GM12878 (cell line): Measurements from ENCODE around the gene KRT38. TPM values are rescaled to one million over a fixed set of nuclear protein-coding genes. Genes with fewer than 3 reads are reported as not detected.

Experiments used
- ATAC-seq: fragments of 200-7000 bp; cut with Tn5 transposase; 3 replicates; pipeline ENCODE4 v1.9.1; 2020; ENCODE audit warnings: mild to moderate bottlenecking, moderate library complexity
- BruUV-seq: library from RNA; stranded (reverse); fragments of 400-500 nt; replicated peaks from 2 replicates; lab custom pipeline; 2021; lab: Mats Ljungman, UMichigan
- CTCF ChIA-PET: fragments of 300-600 bp; sonication (Branson Sonifier 250); formaldehyde crosslinking; extraction: SDS; loops from one replicate; lab custom pipeline; 2021; ENCODE audit warnings: inconsistent platforms; lab: Yijun Ruan, JAX
- POLR2A ChIA-PET: fragments of 350-600 bp; formaldehyde crosslinking; extraction: SDS; loops from one replicate; lab custom pipeline; 2021; ENCODE audit warnings: inconsistent platforms; lab: Charles Lee
- RAD21 ChIA-PET: fragments of 300-600 bp; sonication (Branson Sonifier 250); formaldehyde crosslinking; loops from one replicate; lab custom pipeline; 2023; ENCODE audit warnings: antibody characterized with exemption; ENCODE audit not compliant: unreplicated experiment; lab: Charles Lee
- SMC1A ChIA-PET: fragments of 300-600 bp; sonication (Branson Sonifier 250); formaldehyde crosslinking; loops from one replicate; lab custom pipeline; 2023; ENCODE audit not compliant: unreplicated experiment, uncharacterized antibody; lab: Charles Lee
- DNase-seq: peaks from one replicate; pipeline ENCODE4 v3.0.0-alpha.2; 2011; ENCODE audit warnings: low read depth, low spot score
- FAIRE-seq: peaks from 3 replicates; lab custom pipeline; 2011; peaks lifted over from hg19 to GRCh38; lab: Jason Lieb, UNC
- H2AFZ ChIP-seq: 2 replicates; pipeline ENCODE4 v1.6.0; 2011; ENCODE audit warnings: low read depth, low read length, control low read depth; ENCODE audit not compliant: control insufficient read depth
- H3K27ac ChIP-seq: 2 replicates; pipeline ENCODE4 v1.5.1; 2011; ENCODE audit warnings: control low read depth; ENCODE audit not compliant: control insufficient read depth, insufficient read depth
- H3K27me3 ChIP-seq, 2 experiments: replicated peaks in 1 of 2; 2 replicates each; pipeline versions ENCODE4 v1.6.0 to v1.6.1; 2011; ENCODE audit warnings: low read length in 1 of 2; ENCODE audit not compliant: control insufficient read depth in 2 of 2, insufficient read depth in 2 of 2
- H3K36me3 ChIP-seq, 2 experiments: 2 replicates each; pipeline ENCODE4 v1.5.1; 2011; ENCODE audit warnings: low read length in 1 of 2; ENCODE audit not compliant: control insufficient read depth in 2 of 2, insufficient read depth in 2 of 2
- H3K4me1 ChIP-seq: 2 replicates; pipeline ENCODE4 v1.6.1; 2011; ENCODE audit warnings: mild to moderate bottlenecking, low read length, moderate library complexity, mixed read lengths; ENCODE audit not compliant: control insufficient read depth, insufficient read depth
- H3K4me2 ChIP-seq: 2 replicates; pipeline ENCODE4 v1.6.0; 2011; ENCODE audit warnings: control low read depth; ENCODE audit not compliant: control insufficient read depth, insufficient read depth
- H3K4me3 ChIP-seq: fragments of 200-600 bp; sonication (generic); 2 replicates; pipeline ENCODE4 v1.5.1; 2016
- H3K79me2 ChIP-seq: 2 replicates; pipeline ENCODE4 v1.6.0; 2011; ENCODE audit warnings: low read length; ENCODE audit not compliant: control insufficient read depth, insufficient read depth
- H3K9ac ChIP-seq: 2 replicates; pipeline ENCODE4 v1.8.0; 2011; ENCODE audit warnings: low read length, control low read depth, mixed read lengths; ENCODE audit not compliant: control insufficient read depth, insufficient read depth
- H3K9me3 ChIP-seq: replicated peaks from 3 replicates; pipeline ENCODE4 v1.5.1; 2011; ENCODE audit warnings: mild to moderate bottlenecking, low read length; ENCODE audit not compliant: control insufficient read depth, insufficient read depth
- H4K20me1 ChIP-seq: 2 replicates; pipeline ENCODE4 v1.6.0; 2011; ENCODE audit not compliant: control insufficient read depth, insufficient read depth
- BACH1 ChIP-seq: fragments of 450-650 bp; IDR thresholded peaks from 2 replicates; pipeline ENCODE4 v1.6.1; 2017; ENCODE audit warnings: mild to moderate bottlenecking, borderline replicate concordance
- BHLHE40 ChIP-seq, 2 experiments: fragments of 450-650 bp in 1 of 2; IDR thresholded peaks; 2 replicates each; pipeline ENCODE4 v1.6.1; 2011 to 2017; ENCODE audit warnings: low read depth in 2 of 2, borderline replicate concordance in 1 of 2, improper control_type of control experiment in 1 of 2, low read length in 1 of 2, mild to moderate bottlenecking in 1 of 2
- GABPA ChIP-seq: IDR thresholded peaks from 2 replicates; pipeline ENCODE4 v1.6.1; 2014; ENCODE audit warnings: antibody characterized with exemption, low read depth, mild to moderate bottlenecking, inconsistent platforms
- JUND ChIP-seq: IDR thresholded peaks from 2 replicates; pipeline ENCODE4 v1.6.1; 2012; ENCODE audit warnings: low read depth, mild to moderate bottlenecking, low read length, improper control_type of control experiment, moderate library complexity
- MXI1 ChIP-seq: fragments of 150-350 bp; IDR thresholded peaks from 2 replicates; pipeline ENCODE4 v1.6.1; 2011; ENCODE audit warnings: low read depth, mild to moderate bottlenecking, inconsistent platforms, low read length, improper control_type of control experiment
- MYB ChIP-seq: fragments of 150-350 bp; IDR thresholded peaks from 2 replicates; pipeline ENCODE4 v1.6.1; 2014; ENCODE audit warnings: mild to moderate bottlenecking, low read depth, low read length, borderline replicate concordance
- NR2C1 ChIP-seq: fragments of 450-650 bp; IDR thresholded peaks from 2 replicates; pipeline ENCODE4 v1.6.1; 2017; ENCODE audit warnings: antibody characterized with exemption, mild to moderate bottlenecking, moderate library complexity
- PAX5 ChIP-seq: IDR thresholded peaks from 2 replicates; pipeline ENCODE4 v1.6.1; 2011; ENCODE audit warnings: low read depth, low read length, borderline replicate concordance
- RELA ChIP-seq: fragments of 450-650 bp; IDR thresholded peaks from 2 replicates; pipeline ENCODE4 v1.8.0; 2014; ENCODE audit warnings: borderline replicate concordance; ENCODE audit not compliant: partially characterized antibody
- SREBF2 ChIP-seq: IDR thresholded peaks from 2 replicates; pipeline ENCODE4 v1.6.1; 2012; ENCODE audit warnings: mild to moderate bottlenecking, low read length
- TCF7 ChIP-seq: IDR thresholded peaks from 2 replicates; pipeline ENCODE4 v1.6.1; 2014; ENCODE audit warnings: antibody characterized with exemption, borderline replicate concordance
- YBX1 ChIP-seq: fragments of 450-650 bp; IDR thresholded peaks from 2 replicates; pipeline ENCODE4 v1.6.1; 2016; ENCODE audit warnings: antibody characterized with exemption
- ZNF622 ChIP-seq: fragments of 450-650 bp; IDR thresholded peaks from 2 replicates; pipeline ENCODE4 v1.6.1; 2017; ENCODE audit warnings: mild to moderate bottlenecking, inconsistent platforms
- WGBS: methylation state at CpG from one replicate; pipeline ENCODE4 v1.1.6; 2016; ENCODE audit warnings: low lambda C conversion rate; ENCODE audit not compliant: insufficient replicate concordance, insufficient coverage; ENCODE audit errors: missing lambda C conversion rate; 5-methylcytosine and 5-hydroxymethylcytosine counted together
- in situ Hi-C: fragments of 300-500 bp; cut with MboI; formaldehyde crosslinking; loops from 9 replicates; pipeline ENCODE4 v1.14.3; 2018; ENCODE audit warnings: mixed read lengths
- intact Hi-C: fragments of 100-400 bp; cut with micrococcal nuclease; formaldehyde crosslinking; loops from one replicate; pipeline ENCODE4 v1.14.2; 2022; ENCODE audit not compliant: unreplicated experiment
- polyA plus RNA-seq, 11 experiments: library from polyadenylated mRNA; depleted of rRNA in 4 of 11; unstranded in 6 of 11; stranded (reverse) in 5 of 11; fragments of >200 nt; fragmentation: Nextera tagmentation in 4 of 11; fragmentation: Illumina TruSeq in 1 of 11; extraction: Ambion mirVana in 4 of 11; extraction: Trizol in 1 of 11; gene quantifications; 1 replicate in 1 of 11; 2 replicates in 10 of 11; pipeline versions ENCODE4 v1.2.1 to v1.2.3, GENCODE V29; 2011 to 2016; ENCODE audit warnings: inconsistent platforms in 2 of 11, missing spikeins in 2 of 11, low read depth in 1 of 11
- total RNA-seq, 4 experiments: library from RNA; depleted of rRNA in 3 of 4; stranded (reverse); fragments of >200 nt in 3 of 4; fragmentation: Illumina TruSeq in 1 of 4; extraction: Trizol in 1 of 4; gene quantifications; 2 replicates each; pipeline versions ENCODE4 v1.2.1 to v1.2.3, GENCODE V29; 2013 to 2021
- TF ChIP-seq, protein P1 (sequence below): fragments of 150-350 bp; IDR thresholded peaks from 2 replicates; pipeline ENCODE4 v1.6.1; 2016; ENCODE audit warnings: low read depth, low read length
- TF ChIP-seq, protein P2 (sequence below): IDR thresholded peaks from 2 replicates; pipeline ENCODE4 v1.6.1; 2011; ENCODE audit warnings: low read depth, low read length, improper control_type of control experiment, borderline replicate concordance

The KRT38 gene
- total and polyA plus RNA-seq, 10 of the 15 experiments (the other 5 are each of a cell fraction or from before 2014, with no cell fraction given) = not detected

DNA sequence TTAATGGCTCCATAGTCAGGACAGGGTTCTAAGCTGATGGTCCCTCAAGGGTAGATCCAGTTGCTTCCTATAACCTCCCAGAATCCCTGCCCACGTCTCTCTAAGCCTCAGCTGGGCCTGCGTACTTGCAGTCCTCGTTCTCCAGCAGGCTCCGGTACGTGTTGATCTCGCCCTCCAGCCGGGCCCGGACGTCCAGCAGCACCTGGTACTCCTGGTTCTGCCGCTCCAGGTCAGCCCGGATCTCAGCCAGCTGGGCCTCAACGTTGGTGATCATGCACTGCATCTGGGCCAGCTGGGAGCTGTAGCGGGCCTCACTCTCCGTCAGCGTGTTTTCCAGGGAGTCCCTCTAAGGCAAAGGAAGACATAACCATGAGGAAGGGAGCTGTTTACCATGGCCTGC, 21.9 kb upstream of the KRT38 start:
- ChIA-PET CTCF (interaction anchor here (1.0 to 1.7 kb wide), 2 partner anchors 11 to 200 kb away, joined by 3 read pairs; no protein-coding TSS in a partner anchor), RAD21 (no interaction called here), POLR2A (no interaction called here), SMC1A (no interaction called here)
- Histone ChIP-seq H4K20me1 (no peaks in the 10 kb centered on the region), H3K9ac (no peak overlapping the region), H3K4me1 (no peaks in the 10 kb centered on the region), H3K4me3 (no peak overlapping the region), H3K9me3 (no peaks in the 10 kb centered on the region), H3K27ac (no peak overlapping the region), H3K4me2 (no peak overlapping the region), H2AFZ (no peak overlapping the region), H3K79me2 (no peaks in the 10 kb centered on the region), H3K36me3 (no peaks in the 10 kb centered on the region), H3K27me3 (no peaks in the 10 kb centered on the region; a peak in 2 of 4 replicates)
- 11% methylated on average over 15 of the region's 15 CpGs for WGBS
- intact Hi-C loops (no loop called here), in situ Hi-C loops (no loop called here)
- no peak for ATAC-seq
- no peak for DNase-seq
- FAIRE-seq = no peak
- TF ChIP-seq GABPA (no peak), SREBF2 (no peak), PAX5 (no peak), RELA (no peak), BACH1 (no peak), MXI1 (no peak), JUND (no peak), YBX1 (no peak), MYB (no peak), ZNF622 (no peak), BHLHE40 (IDR thresholded peaks at IDR 0.05; ENCODE audit: borderline replicate concordance in 1 of 2, low read depth in 2 of 2, low read length in 1 of 2) (no peak), TCF7 (no peak), NR2C1 (no peak)
- TF ChIP-seq, protein P1, sequence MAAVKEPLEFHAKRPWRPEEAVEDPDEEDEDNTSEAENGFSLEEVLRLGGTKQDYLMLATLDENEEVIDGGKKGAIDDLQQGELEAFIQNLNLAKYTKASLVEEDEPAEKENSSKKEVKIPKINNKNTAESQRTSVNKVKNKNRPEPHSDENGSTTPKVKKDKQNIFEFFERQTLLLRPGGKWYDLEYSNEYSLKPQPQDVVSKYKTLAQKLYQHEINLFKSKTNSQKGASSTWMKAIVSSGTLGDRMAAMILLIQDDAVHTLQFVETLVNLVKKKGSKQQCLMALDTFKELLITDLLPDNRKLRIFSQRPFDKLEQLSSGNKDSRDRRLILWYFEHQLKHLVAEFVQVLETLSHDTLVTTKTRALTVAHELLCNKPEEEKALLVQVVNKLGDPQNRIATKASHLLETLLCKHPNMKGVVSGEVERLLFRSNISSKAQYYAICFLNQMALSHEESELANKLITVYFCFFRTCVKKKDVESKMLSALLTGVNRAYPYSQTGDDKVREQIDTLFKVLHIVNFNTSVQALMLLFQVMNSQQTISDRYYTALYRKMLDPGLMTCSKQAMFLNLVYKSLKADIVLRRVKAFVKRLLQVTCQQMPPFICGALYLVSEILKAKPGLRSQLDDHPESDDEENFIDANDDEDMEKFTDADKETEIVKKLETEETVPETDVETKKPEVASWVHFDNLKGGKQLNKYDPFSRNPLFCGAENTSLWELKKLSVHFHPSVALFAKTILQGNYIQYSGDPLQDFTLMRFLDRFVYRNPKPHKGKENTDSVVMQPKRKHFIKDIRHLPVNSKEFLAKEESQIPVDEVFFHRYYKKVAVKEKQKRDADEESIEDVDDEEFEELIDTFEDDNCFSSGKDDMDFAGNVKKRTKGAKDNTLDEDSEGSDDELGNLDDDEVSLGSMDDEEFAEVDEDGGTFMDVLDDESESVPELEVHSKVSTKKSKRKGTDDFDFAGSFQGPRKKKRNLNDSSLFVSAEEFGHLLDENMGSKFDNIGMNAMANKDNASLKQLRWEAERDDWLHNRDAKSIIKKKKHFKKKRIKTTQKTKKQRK = no peak
- TF ChIP-seq, protein P2, sequence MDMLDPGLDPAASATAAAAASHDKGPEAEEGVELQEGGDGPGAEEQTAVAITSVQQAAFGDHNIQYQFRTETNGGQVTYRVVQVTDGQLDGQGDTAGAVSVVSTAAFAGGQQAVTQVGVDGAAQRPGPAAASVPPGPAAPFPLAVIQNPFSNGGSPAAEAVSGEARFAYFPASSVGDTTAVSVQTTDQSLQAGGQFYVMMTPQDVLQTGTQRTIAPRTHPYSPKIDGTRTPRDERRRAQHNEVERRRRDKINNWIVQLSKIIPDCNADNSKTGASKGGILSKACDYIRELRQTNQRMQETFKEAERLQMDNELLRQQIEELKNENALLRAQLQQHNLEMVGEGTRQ = no peak
- BruUV-seq = no TSS peak
